SK-N-SH (cell line): ENCODE data around the gene POLN. TPM values are rescaled to one million over a fixed set of nuclear protein-coding genes. Genes with fewer than 3 reads are reported as not detected.

Source experiments
- CTCF ChIA-PET: fragments of 300-600, 350-600 bp; formaldehyde crosslinking; extraction: SDS; loops from one replicate; lab custom pipeline; 2021; lab: Yijun Ruan, JAX
- POLR2A ChIA-PET: fragments of 350-600 bp; sonication (Branson Sonifier 250); formaldehyde crosslinking; extraction: SDS; loops from one replicate; lab custom pipeline; 2020; ENCODE audit warnings: antibody characterized with exemption, inconsistent platforms; lab: Yijun Ruan, JAX
- DNase-seq: peaks from one replicate; pipeline ENCODE4 v3.0.0; 2012
- H2AFZ ChIP-seq: fragments of 200-600 bp; sonication (generic); 2 replicates; pipeline ENCODE4 v1.8.1; 2016; ENCODE audit warnings: antibody characterized with exemption, mild to moderate bottlenecking, low read depth
- H3F3A ChIP-seq: fragments of 200-600 bp; sonication (generic); replicated peaks from 2 replicates; pipeline ENCODE3; 2016; ENCODE audit warnings: antibody characterized with exemption, mild to moderate bottlenecking; ENCODE audit not compliant: insufficient read depth
- H3K27ac ChIP-seq, 2 experiments: fragments of 200-500 bp in 1 of 2; fragments of 200-600 bp in 1 of 2; sonication (Bioruptor generic) in 1 of 2; sonication (generic), shearing (Covaris generic) in 1 of 2; 2 replicates each; pipeline versions ENCODE4 v1.5.1 to v1.6.1; 2014 to 2016; ENCODE audit warnings: low read depth in 2 of 2, inconsistent platforms in 1 of 2, low read length in 1 of 2, mild to moderate bottlenecking in 1 of 2, mixed read lengths in 1 of 2
- H3K27me3 ChIP-seq: fragments of 200-600 bp; sonication (generic), shearing (Covaris generic); 2 replicates; pipeline ENCODE4 v1.6.1; 2016; ENCODE audit warnings: mixed run types; ENCODE audit not compliant: insufficient read depth
- H3K36me3 ChIP-seq, 2 experiments: fragments of 200-500 bp in 1 of 2; fragments of 200-600 bp in 1 of 2; sonication (Bioruptor generic) in 1 of 2; sonication (generic) in 1 of 2; replicated peaks in 1 of 2; 2 replicates each; pipeline versions ENCODE3 to v1.5.1; 2014 to 2016; ENCODE audit warnings: low read length in 1 of 2, mild to moderate bottlenecking in 1 of 2; ENCODE audit not compliant: insufficient read depth in 2 of 2, control insufficient read depth in 1 of 2
- H3K4me1 ChIP-seq, 2 experiments: fragments of 200-500 bp in 1 of 2; fragments of 200-600 bp in 1 of 2; sonication (Bioruptor generic) in 1 of 2; sonication (generic), shearing (Covaris generic) in 1 of 2; 2 replicates each; pipeline versions ENCODE4 v1.5.1 to v1.6.1; 2014 to 2016; ENCODE audit warnings: low read depth in 1 of 2, low read length in 1 of 2, mixed run types in 1 of 2; ENCODE audit not compliant: insufficient read depth in 2 of 2, control insufficient read depth in 1 of 2
- H3K4me2 ChIP-seq: fragments of 200-600 bp; sonication (generic), shearing (Covaris generic); 2 replicates; pipeline ENCODE4 v1.6.1; 2017; ENCODE audit warnings: mixed run types
- H3K4me3 ChIP-seq, 2 experiments: fragments of 200-500 bp in 1 of 2; fragments of 200-600 bp in 1 of 2; sonication (Bioruptor generic) in 1 of 2; sonication (generic), shearing (Covaris generic) in 1 of 2; 2 replicates each; pipeline versions ENCODE4 v1.5.1 to v1.8.1; 2014 to 2016; ENCODE audit warnings: low read depth in 2 of 2, inconsistent platforms in 1 of 2, low read length in 1 of 2, mild to moderate bottlenecking in 1 of 2, mixed read lengths in 1 of 2, moderate library complexity in 1 of 2
- H3K79me2 ChIP-seq: fragments of 200-600 bp; sonication (generic); 2 replicates; pipeline ENCODE4 v1.8.1; 2017; ENCODE audit warnings: mild to moderate bottlenecking; ENCODE audit not compliant: insufficient read depth
- H3K9ac ChIP-seq: fragments of 200-600 bp; sonication (generic); 2 replicates; pipeline ENCODE4 v1.6.1; 2017; ENCODE audit warnings: mixed run types
- H3K9me2 ChIP-seq: fragments of 200-600 bp; sonication (generic); 2 replicates; pipeline ENCODE4 v1.6.1; 2017; ENCODE audit warnings: mixed run types
- H3K9me3 ChIP-seq: fragments of 200-600 bp; sonication (generic); 2 replicates; pipeline ENCODE4 v1.6.1; 2017; ENCODE audit warnings: mixed run types, mild to moderate bottlenecking, moderate library complexity
- H4K20me1 ChIP-seq: fragments of 200-600 bp; sonication (generic); 2 replicates; pipeline ENCODE4 v1.6.1; 2017; ENCODE audit warnings: mild to moderate bottlenecking, mixed run types; ENCODE audit not compliant: insufficient read depth
- CTCF ChIP-seq: fragments of 200-600 bp; sonication (generic); IDR thresholded peaks from 2 replicates; pipeline ENCODE4 v1.6.1; 2017; ENCODE audit warnings: antibody characterized with exemption, mild to moderate bottlenecking, moderate library complexity
- EZH2phosphoT487 ChIP-seq: fragments of 200-600 bp; sonication (generic); IDR thresholded peaks from 2 replicates; pipeline ENCODE4 v1.6.1; 2017; ENCODE audit warnings: low read depth, mixed run types, mild to moderate bottlenecking, antibody characterized with exemption, moderate library complexity, borderline replicate concordance
- FOXM1 ChIP-seq: IDR thresholded peaks from 2 replicates; pipeline ENCODE4 v1.4.0; 2012; ENCODE audit warnings: low read depth, mild to moderate bottlenecking
- GABPA ChIP-seq: IDR thresholded peaks from 2 replicates; pipeline ENCODE4 v1.4.0; 2012; ENCODE audit warnings: low read depth, mild to moderate bottlenecking
- MAX ChIP-seq: IDR thresholded peaks from 2 replicates; pipeline ENCODE4 v1.4.0; 2012; ENCODE audit warnings: low read depth
- RAD21 ChIP-seq: IDR thresholded peaks from 2 replicates; pipeline ENCODE4 v1.6.1; 2012; ENCODE audit warnings: mild to moderate bottlenecking, low read length
- REST ChIP-seq: IDR thresholded peaks from 2 replicates; pipeline ENCODE4 v1.6.1; 2012; ENCODE audit warnings: mild to moderate bottlenecking, low read depth, low read length, moderate library complexity
- TEAD4 ChIP-seq: IDR thresholded peaks from 2 replicates; pipeline ENCODE4 v1.4.0; 2012; ENCODE audit warnings: mild to moderate bottlenecking, borderline replicate concordance; ENCODE audit not compliant: insufficient read depth
- ZBTB33 ChIP-seq: IDR thresholded peaks from 2 replicates; pipeline ENCODE4 v1.4.0; 2012; ENCODE audit warnings: low read depth, borderline replicate concordance
- WGBS: methylation state at CpG from one replicate; pipeline ENCODE4 v1.1.6; 2017; ENCODE audit warnings: low lambda C conversion rate; 5-methylcytosine and 5-hydroxymethylcytosine counted together
- polyA plus RNA-seq, 3 experiments: library from polyadenylated mRNA; depleted of rRNA; stranded (reverse); fragments of >200 nt; gene quantifications; 2 replicates each; pipeline ENCODE4 v1.2.3, GENCODE V29; 2012

POLN gene
- polyA plus RNA-seq, 1 of the 3 experiments (the other 2 are of a cell fraction): 0.67 TPM

GRCh38 chr4:2255501-2256155, 13.7 kb upstream of the POLN start (continued):
- TF ChIP-seq ZBTB33: no peak
- TF ChIP-seq MAX: no peak
- TF ChIP-seq REST: no peak
- no peak for TF ChIP-seq RAD21

- CTCF ChIA-PET: interaction anchor here (0.8 kb wide), 1 partner anchor 35 kb away, joined by 3 read pairs; no protein-coding TSS in a partner anchor
- peaks cover 0 to 64% of the 10 kb centered on the region in 2 experiments for H3K36me3 ChIP-seq
Observed at GRCh38 chr4:2254665-2255500, 13.0 kb upstream of the POLN start.

More at GRCh38 chr4:2254665-2255500, 13.0 kb upstream of the POLN start:
- no peak overlapping the region for H3K4me2 ChIP-seq
- H3K27ac ChIP-seq: no peak overlapping the region
- no peaks in the 10 kb centered on the region for H3K9me3 ChIP-seq
- H3K9ac ChIP-seq: no peak overlapping the region
- no peaks in the 10 kb centered on the region for H3K9me2 ChIP-seq
- H3K4me1 ChIP-seq: peaks cover 0 to 44% of the 10 kb centered on the region in 2 experiments; a peak in 1 of 4 replicates
- no peaks in the 10 kb centered on the region for H3K27me3 ChIP-seq
- H2AFZ ChIP-seq: no peak overlapping the region
- TF ChIP-seq EZH2phosphoT487 (no peak), GABPA (no peak), TEAD4 (no peak), CTCF (no peak), FOXM1 (no peak)
- H3K79me2 ChIP-seq: peaks cover 33% of the 10 kb centered on the region
- no peak overlapping the region for H3K4me3 ChIP-seq
- H3F3A ChIP-seq: no peaks in the 10 kb centered on the region
- 89% methylated on average over 22 of the region's 32 CpGs for WGBS
- H4K20me1 ChIP-seq: peaks cover 71% of the 10 kb centered on the region
- POLR2A ChIA-PET: no interaction called here
- peak; percentile 23 for DNase-seq
